Activated CD8-positive, alpha-beta memory T cell treated with anti-CD3 and anti-CD28 coated beads for 24 hours (primary cell): ENCODE results near the gene ARAP1.
A peak's percentile ranks its signal among the peaks of the same experiment; 100 is the strongest.

Source experiments
- DNase-seq: peaks from one replicate; pipeline ENCODE4 v3.0.0-alpha.2; 2020

Gene ARAP1

DNA sequence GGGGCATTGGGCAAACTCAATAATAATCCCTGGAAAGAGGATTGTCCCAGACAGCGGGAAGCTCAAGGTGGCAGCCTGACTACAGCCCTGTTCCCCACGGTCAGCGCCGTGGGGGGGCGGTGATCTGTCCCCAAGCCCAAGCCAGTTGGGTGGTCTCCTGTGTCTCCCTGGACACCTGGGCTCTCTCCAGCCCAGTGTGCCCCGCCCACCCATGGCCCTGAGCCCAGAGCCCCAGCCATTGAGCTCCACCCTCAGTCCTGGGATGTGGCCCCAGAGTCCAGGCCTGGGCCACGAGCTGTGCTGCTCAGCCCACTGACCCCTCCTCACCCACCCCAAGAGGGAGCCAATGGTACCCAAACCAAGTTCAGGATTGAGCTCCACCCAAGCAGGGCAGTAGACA, 50.1 kb downstream of the ARAP1 start:
- DNase-seq, result no peak

- no peak for DNase-seq
Measured at GRCh38 chr11:72701466-72701865, 50.7 kb downstream of the ARAP1 start.

DNA sequence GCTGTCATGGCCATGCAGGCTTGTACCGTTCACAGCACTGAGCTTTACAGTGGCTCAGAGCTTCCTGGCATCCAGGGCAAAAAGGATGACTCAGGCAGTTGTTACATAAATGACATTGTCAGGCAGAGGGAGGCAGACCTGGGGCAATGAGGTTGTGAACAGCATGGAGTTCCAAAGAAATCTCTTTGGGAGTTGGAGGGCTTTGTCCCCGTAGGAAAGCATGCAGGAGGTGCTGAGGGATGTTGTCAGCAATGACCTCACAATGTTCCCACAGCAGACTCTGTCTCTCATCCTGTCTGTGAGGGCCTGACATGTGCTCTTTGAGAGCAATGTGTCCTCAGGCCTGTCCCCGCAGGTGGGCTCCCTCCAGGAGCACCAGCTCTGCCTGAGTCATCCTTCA, 52.1 kb downstream of the ARAP1 start:
- DNase-seq, result no peak

DNA sequence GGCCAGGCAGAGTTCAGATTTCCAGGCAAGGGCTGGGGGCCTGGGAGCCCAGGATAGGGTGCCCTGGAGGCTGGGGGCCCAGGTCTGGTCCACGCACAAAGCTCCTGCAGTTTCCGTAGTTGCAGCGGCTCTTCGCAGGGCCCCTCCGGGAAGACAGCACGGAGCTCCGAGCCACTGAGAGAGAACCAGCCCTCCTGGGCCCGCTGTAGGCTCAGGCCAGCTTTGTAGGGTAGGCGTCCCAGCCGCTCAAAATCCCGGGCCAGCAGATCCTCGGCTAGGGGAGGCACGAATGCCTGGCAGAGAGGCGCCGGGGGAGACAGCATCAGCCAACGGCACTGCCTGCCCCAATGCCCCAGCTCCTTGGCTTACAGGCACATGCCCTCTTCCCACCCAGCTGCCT, 54.4 kb downstream of the ARAP1 start:
- no peak for DNase-seq

- no peak for DNase-seq
Measured at GRCh38 chr11:72696866-72697700, 55.1 kb downstream of the ARAP1 start.

DNA sequence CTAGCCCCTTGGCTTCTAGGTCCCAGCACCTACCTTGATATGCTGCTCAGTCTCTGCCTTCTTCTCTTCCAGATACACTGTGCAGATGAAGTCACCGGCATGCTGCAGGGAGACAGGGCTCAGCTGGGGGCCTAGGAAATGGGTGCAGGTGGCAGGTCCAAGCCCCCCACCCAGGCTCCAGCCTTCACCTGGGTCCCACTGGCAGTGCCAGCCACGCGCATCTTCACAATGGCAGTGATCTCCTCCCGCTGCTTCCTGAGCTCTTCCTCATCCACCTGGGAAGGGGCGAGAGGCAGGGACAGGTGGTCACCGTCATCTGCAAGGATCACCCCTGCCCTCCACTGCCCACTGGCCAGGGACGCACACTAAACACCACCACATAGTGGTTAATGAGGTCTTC, 56.9 kb downstream of the ARAP1 start:
- no peak for DNase-seq

DNA sequence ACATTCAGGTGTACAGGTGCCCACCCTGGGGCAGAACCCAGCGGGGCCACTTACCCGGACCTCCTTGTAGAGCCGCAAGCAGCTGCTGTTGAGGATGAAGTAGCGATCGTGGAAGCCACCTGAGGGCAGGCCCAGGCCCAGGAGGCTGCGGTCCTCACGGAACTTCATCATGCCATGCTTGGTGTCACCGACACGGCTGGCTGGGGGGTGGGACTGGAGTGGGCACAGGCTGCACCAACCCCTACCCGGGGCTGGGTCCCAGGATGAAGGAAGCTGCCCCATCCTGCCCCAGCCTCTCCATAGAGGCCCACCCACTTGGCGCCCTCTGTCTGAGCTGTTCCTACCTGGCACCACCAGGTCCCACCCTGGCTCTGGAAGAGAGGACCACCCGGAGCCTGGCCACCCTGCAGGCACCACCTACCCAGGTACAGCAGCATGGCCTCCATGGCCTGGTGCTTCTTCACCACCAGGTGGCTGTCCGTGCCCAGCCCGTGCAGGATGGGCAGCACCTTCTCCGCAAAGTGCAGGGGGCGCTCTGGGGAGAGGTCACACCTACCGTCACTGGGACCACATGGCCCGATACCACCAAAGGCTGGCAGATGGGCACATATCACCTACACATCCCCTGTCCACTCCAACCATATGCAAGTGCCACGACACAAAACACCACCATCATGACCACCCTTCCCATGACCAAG, 58.8 kb downstream of the ARAP1 start:
- no peak for DNase-seq

GRCh38 chr11:72692498-72693237, 59.5 kb downstream of the ARAP1 start:
- no peak for DNase-seq

- no peak for DNase-seq
Measured at GRCh38 chr11:72690166-72690565, 62.0 kb downstream of the ARAP1 start.

- no peak for DNase-seq
Measured at GRCh38 chr11:72688929-72689328, 63.3 kb downstream of the ARAP1 start.

DNA sequence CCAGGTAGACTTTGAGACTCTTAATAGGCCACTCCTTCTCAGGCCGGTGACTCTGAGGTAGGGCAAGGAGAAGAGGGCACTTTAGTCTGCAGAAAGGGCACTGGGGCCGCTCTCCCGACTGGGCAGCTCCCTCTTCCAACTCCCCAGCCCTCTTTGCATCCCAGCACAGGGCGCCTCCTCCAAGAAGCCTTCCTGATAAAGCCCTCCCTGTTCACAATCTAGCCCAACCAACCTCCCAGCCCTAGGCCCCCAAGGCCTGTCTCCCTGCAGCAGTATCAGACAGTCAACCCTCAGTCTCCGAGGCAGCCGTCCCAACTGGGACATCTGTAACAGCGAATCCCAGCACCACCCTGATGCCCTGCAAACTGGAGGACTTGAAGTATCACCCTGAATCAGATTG, 63.7 kb downstream of the ARAP1 start:
- no peak for DNase-seq

GRCh38 chr11:72687326-72687725, 64.9 kb downstream of the ARAP1 start:
- no peak for DNase-seq

DNA sequence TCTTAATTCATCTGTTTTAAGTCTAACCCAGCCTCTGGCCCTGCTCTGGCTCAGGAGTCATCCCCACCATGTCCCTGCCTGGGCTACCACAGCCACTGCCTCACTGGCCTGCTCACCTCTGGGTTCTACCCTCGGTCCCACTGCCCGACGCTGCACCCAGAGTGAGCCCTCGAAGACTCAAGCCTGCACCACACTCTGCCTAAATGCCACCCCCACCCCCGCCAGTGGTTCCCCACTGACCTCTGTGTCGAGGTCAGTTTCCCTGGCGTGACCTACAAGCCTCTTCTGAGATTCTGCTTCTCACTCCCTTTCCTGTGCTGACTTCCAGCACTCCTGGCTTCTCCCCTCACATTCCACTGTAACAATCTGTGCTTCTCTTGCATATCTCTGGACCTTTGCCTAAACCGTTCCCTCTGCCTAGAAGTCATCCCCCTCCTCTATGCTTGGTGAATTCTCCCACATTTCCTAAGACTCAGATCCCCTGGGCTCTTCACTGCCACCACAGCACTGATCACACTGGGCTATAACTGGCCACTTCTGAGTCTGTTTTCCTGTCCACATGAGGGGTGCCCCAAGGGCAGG, 65.5 kb downstream of the ARAP1 start:
- DNase-seq, result no peak

GRCh38 chr11:72685560-72686480, 66.4 kb downstream of the ARAP1 start:
- peak; percentile 74 for DNase-seq

DNA sequence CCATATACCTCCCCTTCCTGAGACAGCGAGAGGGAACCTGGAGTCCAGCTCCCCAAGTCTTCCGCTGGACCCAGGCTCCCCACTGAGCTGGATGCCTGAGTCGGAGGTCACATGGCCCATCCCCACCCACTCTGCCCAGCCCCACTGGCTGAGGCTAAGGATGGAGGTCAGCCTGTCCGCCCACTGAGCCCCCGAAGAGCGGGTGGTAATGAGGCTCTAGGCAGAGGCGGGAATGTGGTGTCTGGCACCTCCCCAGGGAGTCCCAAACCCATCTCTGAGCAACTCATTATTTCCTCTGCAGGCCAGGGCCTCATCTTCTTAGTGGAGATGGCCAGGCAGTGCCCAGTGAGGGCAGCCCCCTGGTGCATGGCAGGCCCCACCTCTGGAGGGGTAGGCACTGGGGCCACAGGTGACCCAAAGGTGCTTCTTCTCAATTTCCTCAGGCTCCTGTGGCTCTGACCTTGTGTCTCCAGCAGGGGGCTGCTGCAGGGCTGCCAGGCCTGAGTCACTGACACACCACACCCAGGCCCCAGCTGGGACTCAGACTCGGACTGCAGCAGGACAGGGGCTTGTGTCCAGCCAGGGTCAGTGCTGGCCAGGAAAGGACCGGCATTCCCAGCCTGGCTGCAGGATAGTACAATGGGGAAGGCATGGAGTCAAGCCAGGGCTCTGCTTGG, 67.8 kb downstream of the ARAP1 start:
- DNase-seq, result peak; percentile 81

DNA sequence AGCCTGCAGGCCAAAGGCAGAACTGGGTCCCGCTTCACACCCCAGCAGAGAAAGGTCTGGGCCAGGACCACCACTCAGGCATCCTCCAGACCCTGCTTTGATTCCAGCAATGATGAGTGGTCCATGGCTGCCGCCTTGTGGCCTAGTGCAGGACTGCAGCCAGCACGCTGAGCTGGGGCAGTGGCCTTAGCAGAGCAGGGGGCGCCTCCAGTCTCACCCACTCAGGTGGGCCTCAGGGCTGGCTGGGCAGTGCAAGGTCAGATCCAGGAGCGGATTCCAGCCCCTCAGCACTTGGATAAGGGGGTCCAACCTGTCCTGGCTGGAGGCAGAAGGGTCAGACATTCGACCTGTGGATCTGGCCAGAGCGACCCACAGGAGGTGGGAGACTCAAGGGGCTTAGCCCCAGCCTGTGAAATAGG, 68.4 kb downstream of the ARAP1 start:
- DNase-seq, result peak; percentile 92

DNA sequence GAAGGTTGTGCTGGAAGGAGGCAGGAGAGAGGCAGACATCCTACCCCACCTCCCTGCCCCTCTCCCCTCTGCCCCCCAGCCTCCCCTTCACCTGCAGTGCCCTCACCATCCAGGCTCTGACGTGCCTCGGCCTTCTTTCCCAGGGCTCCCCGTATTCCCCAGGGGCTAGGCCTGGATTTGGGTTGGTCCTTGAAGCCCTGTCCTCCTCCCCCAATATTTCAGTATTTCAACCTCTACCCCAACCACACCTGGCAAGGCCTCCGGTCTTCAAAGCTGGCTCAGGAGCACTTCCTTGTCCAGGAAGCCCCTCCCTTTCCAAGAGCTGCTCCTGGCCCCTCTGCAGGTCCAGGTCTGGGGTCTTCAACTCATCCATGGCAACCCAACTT, 69.4 kb downstream of the ARAP1 start:
- DNase-seq, result no peak

DNA sequence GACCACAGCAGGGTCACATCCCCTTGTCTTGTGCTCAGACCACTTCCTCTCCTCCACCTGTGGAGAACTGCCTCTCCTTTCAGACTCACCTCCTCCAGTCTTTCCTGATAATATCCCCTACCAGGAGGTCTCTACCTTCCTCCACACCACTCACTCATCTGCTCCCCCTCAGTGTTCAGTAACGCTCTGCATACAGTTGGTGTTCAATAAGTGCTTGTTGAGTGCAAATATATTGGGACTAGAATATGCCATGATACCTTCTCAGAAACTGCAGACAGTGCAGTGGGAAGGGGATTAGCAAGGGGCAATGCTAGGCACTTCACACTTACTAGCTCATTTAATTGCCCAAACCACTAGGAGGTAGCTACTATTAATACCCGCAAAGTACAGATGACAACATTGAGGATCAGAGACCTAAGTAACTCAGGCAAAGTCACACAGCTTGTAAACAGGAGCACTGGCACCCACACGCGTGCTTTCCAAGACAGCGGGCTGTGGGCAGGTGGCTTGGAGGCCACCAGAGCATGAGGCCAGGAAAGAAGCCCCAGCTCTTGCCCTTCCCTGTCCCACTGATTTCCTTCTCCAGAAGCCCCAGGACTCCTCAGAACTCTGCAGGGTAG, 69.9 kb downstream of the ARAP1 start:
- DNase-seq, result no peak

GRCh38 chr11:72681226-72682153, 70.7 kb downstream of the ARAP1 start:
- no peak for DNase-seq

GRCh38 chr11:72680624-72681158, 71.5 kb downstream of the ARAP1 start:
- DNase-seq, result no peak
